Cerebellar cortex (tissue), 1 donor: ENCODE data around the gene FAM181B.
"Not testable (repeated sequence)": the region's sequence is repeated elsewhere in the genome, so short reads cannot be mapped to it uniquely, and the experiment has no call there.

Source experiments
- DNase-seq: peaks from one replicate; pipeline ENCODE4 v3.0.0-alpha.2; 2015; ENCODE audit warnings: low spot score

Gene FAM181B

GRCh38 chr11:82732734-82733443 is 775 bp downstream of the FAM181B start:
- no peak for DNase-seq

- DNase-seq, result no peak
Measured at GRCh38 chr11:82732348-82732733, 1.3 kb downstream of the FAM181B start.

- no peak for DNase-seq
Measured at GRCh38 chr11:82731691-82732277, 1.9 kb downstream of the FAM181B start.

GRCh38 chr11:82730754-82731153 is 2.9 kb downstream of the FAM181B start:
- DNase-seq, result no peak

GRCh38 chr11:82730286-82730685 is 3.4 kb downstream of the FAM181B start:
- no peak for DNase-seq

- no peak for DNase-seq
Measured at GRCh38 chr11:82724026-82724425, 9.6 kb downstream of the FAM181B start.

GRCh38 chr11:82722231-82722630 is 11.4 kb downstream of the FAM181B start:
- DNase-seq, result no peak

- DNase-seq, result no peak
Measured at GRCh38 chr11:82720267-82721065, 13.2 kb downstream of the FAM181B start.

- DNase-seq, result no peak
Measured at GRCh38 chr11:82719361-82720105, 14.1 kb downstream of the FAM181B start.

- no peak for DNase-seq
Measured at GRCh38 chr11:82718821-82719220, 14.8 kb downstream of the FAM181B start.

- DNase-seq, result peak; percentile 71
Measured at GRCh38 chr11:82718307-82718706, 15.4 kb downstream of the FAM181B start.

- no peak for DNase-seq
Measured at GRCh38 chr11:82714346-82715174, 19.1 kb downstream of the FAM181B start.

- DNase-seq, result no peak
Measured at GRCh38 chr11:82711648-82712047, 22.0 kb downstream of the FAM181B start.

- no peak for DNase-seq
Measured at GRCh38 chr11:82703796-82704195, 29.9 kb downstream of the FAM181B start.

- DNase-seq, result no peak
Measured at GRCh38 chr11:82703226-82703625, 30.4 kb downstream of the FAM181B start.

GRCh38 chr11:82701847-82702520 is 31.7 kb downstream of the FAM181B start:
- peak; percentile 51 for DNase-seq

- DNase-seq, result no peak
Measured at GRCh38 chr11:82698576-82699352, 34.9 kb downstream of the FAM181B start.

- no peak for DNase-seq
Measured at GRCh38 chr11:82692981-82693380, 40.7 kb downstream of the FAM181B start.

- not testable (repeated sequence) for DNase-seq
Measured at GRCh38 chr11:82689347-82689746, 44.3 kb downstream of the FAM181B start.

GRCh38 chr11:82686211-82686610 is 47.5 kb downstream of the FAM181B start:
- DNase-seq, result no peak
